ENCODE data around the gene LENG1. TPM values are rescaled to one million over a fixed set of nuclear protein-coding genes. Genes with fewer than 3 reads are reported as not detected.

The LENG1 gene
- total RNA-seq, 4 donors from 2014 or later: 7.4 to 12.9 (median 10.4) TPM

GRCh38 chr19:54133957-54134590, 25.4 kb downstream of the LENG1 start:
- H3K27ac ChIP-seq: no peak overlapping the region
- no peak for DNase-seq (ENCODE audit: low spot score in 2 of 2)
- no peak overlapping the region for H3K4me3 ChIP-seq
- no peaks in the 10 kb centered on the region for H3K27me3 ChIP-seq
- 57 to 71% methylated on average over 2 of the region's 2 CpGs for WGBS, 2 donors
- peaks cover 0 to 44% (median 7%) of the 10 kb centered on the region in 3 donors for H3K36me3 ChIP-seq
- no peaks in the 10 kb centered on the region for H3K9me3 ChIP-seq
- no peak for TF ChIP-seq POLR2A (IDR thresholded peaks at IDR 0.05)
- peaks cover 0 to 21% (median 18%) of the 10 kb centered on the region in 4 donors for H3K4me1 ChIP-seq

- Histone ChIP-seq H3K27me3 (no peaks in the 10 kb centered on the region), H3K4me3 (no peak overlapping the region), H3K36me3 (peaks cover 0 to 50% (median 13%) of the 10 kb centered on the region in 3 donors), H3K9me3 (no peaks in the 10 kb centered on the region), H3K4me1 (peaks cover 0 to 15% (median 12%) of the 10 kb centered on the region in 4 donors), H3K27ac (no peak overlapping the region)
- WGBS, 2 donors: 73 to 79% methylated on average over 10 of the region's 10 CpGs
- TF ChIP-seq EP300 (IDR thresholded peaks at IDR 0.05): no peak
- no peak for TF ChIP-seq POLR2A (IDR thresholded peaks at IDR 0.05)
- no peak for TF ChIP-seq CTCF (IDR thresholded peaks at IDR 0.05)
- DNase-seq (ENCODE audit: low spot score in 2 of 2): no peak
Observed at GRCh38 chr19:54133312-54133956, 26.1 kb downstream of the LENG1 start.

- DNase-seq (ENCODE audit: low spot score in 2 of 2): no peak
- no peaks in the 10 kb centered on the region for H3K9me3 ChIP-seq
- H3K36me3 ChIP-seq: peaks cover 2 to 88% (median 26%) of the 10 kb centered on the region in 3 donors
- no peak overlapping the region for H3K4me3 ChIP-seq
- H3K4me1 ChIP-seq: no peaks in the 10 kb centered on the region
- 94 to 98% methylated on average over 13 to 19 of the region's 20 CpGs for WGBS, 2 donors
- TF ChIP-seq CTCF (IDR thresholded peaks at IDR 0.05) (no peak), POLR2A (IDR thresholded peaks at IDR 0.05) (no peak), EP300 (IDR thresholded peaks at IDR 0.05) (no peak)
- H3K27me3 ChIP-seq: no peaks in the 10 kb centered on the region
- no peak overlapping the region for H3K27ac ChIP-seq
Observed at GRCh38 chr19:54129617-54129996, 29.9 kb downstream of the LENG1 start.

- peaks cover 2 to 94% (median 26%) of the 10 kb centered on the region in 3 donors for H3K36me3 ChIP-seq
- 95 to 97% methylated on average over 26 to 29 of the region's 41 CpGs for WGBS, 2 donors
- TF ChIP-seq CTCF (IDR thresholded peaks at IDR 0.05) (no peak), EP300 (IDR thresholded peaks at IDR 0.05) (no peak), POLR2A (IDR thresholded peaks at IDR 0.05) (no peak)
- no peaks in the 10 kb centered on the region for H3K9me3 ChIP-seq
- no peak overlapping the region for H3K4me3 ChIP-seq
- H3K27ac ChIP-seq: no peak overlapping the region
- no peaks in the 10 kb centered on the region for H3K27me3 ChIP-seq
- DNase-seq (ENCODE audit: low spot score in 2 of 2): no peak
- no peaks in the 10 kb centered on the region for H3K4me1 ChIP-seq
Observed at GRCh38 chr19:54128796-54129616, 30.5 kb downstream of the LENG1 start.

- H3K4me3 ChIP-seq: no peak overlapping the region
- H3K36me3 ChIP-seq: peaks cover 2 to 100% (median 31%) of the 10 kb centered on the region in 3 donors
- no peak overlapping the region for H3K27ac ChIP-seq
- TF ChIP-seq EP300 (IDR thresholded peaks at IDR 0.05) (no peak), CTCF (IDR thresholded peaks at IDR 0.05) (no peak), POLR2A (IDR thresholded peaks at IDR 0.05) (no peak)
- H3K27me3 ChIP-seq: no peaks in the 10 kb centered on the region
- no peaks in the 10 kb centered on the region for H3K4me1 ChIP-seq
- WGBS, 2 donors: 86 to 92% methylated on average over 20 of the region's 20 CpGs
- no peak for DNase-seq (ENCODE audit: low spot score in 2 of 2)
- no peaks in the 10 kb centered on the region for H3K9me3 ChIP-seq
Observed at GRCh38 chr19:54128441-54128725, 31.1 kb downstream of the LENG1 start.
